ENCODE measurements around the gene PERCC1.

PERCC1 gene

GRCh38 chr16:1430759-1431496 lies at the start of gene PERCC1:
PERCC1 (plus strand) TSS chr16:1431078; CDS start chr16:1432594, 1,516 bp downstream.
- DNase-seq = no peak

GRCh38 chr16:1381612-1382406 lies 49.1 kb upstream of the PERCC1 start:
- DNase-seq = no peak

DNA sequence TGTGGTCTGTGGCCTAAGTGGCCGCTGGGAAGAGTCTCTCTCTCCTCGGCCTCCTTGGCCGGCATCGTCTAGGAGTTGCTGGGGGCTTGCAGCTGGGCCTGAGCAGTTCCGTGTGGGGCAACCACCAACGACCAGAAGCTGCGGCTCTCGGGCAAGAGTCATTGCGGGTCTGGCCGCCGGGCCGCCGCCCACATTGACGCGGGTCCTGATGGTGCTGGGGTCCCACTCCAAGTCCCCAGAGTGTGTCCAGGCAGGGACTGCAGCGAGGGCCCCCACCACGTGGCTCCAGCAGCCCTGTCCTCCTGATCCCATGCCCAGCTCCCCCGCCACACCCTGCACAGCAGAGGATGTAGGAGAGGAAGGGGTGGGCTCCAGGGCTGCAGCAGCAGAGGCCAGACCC lies 47.3 kb upstream of the PERCC1 start:
- no peak for DNase-seq

- no peak for DNase-seq
Measured at GRCh38 chr16:1385232-1385631, 45.6 kb upstream of the PERCC1 start.

DNA sequence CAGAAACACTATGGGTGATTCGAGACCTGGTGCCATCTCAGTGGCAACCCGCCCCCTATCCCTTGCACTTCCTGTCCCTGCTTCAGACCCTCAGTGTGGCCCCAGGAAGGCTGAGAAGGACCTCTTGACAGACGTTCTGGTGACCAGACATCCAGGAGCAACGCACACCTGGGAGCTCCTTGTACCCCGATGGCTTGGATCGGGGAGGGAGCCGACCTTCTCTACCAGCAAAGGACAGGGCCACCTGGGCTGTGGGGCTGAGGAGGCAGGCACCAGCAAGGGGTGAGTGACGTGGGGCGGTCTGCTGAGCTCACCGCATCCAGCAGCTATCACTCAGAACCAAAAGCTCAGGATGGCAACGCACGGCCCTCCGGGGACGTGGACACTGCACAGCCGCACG lies 43.5 kb upstream of the PERCC1 start:
- DNase-seq = no peak

DNA sequence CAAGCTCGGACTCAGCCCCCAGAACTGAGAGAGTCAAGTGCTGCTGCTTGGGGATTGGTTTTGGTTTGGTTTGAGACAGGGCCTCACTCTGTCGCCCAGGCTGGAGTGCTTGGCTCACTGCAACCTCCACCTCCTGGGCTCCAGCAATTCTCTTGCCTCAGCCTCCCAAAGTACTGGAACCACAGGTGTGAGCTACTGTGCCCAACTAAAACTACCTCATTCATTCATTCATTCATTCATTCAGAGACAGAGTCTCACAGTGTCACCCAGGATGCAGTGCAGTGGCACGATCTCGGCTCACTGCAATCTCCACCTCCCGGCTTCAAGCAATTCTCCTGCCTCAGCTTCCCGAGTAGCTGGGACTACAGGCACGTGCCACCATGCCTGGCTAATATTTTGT lies 41.1 kb upstream of the PERCC1 start:
- no peak for DNase-seq

- DNase-seq = no peak
Measured at GRCh38 chr16:1390239-1390779, 40.6 kb upstream of the PERCC1 start.

DNA sequence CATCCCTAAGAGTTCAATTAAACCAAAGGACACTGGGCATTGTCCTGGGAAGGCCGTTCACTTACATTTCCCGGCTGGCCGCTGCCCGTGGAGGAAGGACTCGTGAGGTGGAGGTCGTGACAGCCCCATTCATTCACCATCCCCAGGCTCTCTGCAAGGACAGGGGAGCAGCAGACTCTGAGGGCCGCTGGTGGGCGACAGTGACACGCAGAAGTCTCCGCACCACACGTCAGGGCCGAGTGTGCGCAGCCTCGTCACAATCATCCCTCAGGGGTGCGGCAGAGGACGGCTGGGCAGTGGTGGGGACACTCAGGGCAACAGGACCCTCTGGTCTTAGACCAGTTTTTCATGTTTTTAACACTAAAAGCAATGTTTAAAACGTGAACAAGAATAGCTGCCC lies 38.1 kb upstream of the PERCC1 start:
- no peak for DNase-seq

DNA sequence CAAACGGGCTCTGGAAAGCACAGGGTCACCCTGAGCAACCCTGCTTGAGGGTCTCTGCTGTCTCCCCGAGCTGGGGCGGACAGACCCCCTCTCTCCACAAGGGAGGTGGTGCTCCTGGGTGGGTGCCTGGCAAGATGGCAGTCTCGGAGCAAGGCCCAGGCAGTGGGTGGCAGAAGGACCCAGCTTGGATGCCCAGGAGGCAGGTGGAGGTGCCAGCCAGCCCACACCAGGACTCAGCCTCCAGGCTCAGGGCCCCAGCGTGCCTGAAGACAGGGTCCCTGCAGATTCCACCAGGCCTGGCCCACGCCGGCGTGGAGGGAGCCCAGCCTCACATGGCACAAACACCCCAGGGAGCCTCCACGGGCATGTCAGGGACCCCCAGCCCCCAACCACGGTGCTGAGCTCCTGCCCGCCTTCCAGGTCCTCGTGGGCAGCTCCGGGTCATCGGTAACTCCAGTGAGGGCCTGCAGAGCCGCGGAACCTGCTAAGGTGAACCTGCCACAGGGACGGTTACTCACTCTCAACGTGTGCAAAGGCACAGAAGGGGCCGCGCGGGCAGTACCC lies 37.2 kb upstream of the PERCC1 start:
- DNase-seq = no peak

DNA sequence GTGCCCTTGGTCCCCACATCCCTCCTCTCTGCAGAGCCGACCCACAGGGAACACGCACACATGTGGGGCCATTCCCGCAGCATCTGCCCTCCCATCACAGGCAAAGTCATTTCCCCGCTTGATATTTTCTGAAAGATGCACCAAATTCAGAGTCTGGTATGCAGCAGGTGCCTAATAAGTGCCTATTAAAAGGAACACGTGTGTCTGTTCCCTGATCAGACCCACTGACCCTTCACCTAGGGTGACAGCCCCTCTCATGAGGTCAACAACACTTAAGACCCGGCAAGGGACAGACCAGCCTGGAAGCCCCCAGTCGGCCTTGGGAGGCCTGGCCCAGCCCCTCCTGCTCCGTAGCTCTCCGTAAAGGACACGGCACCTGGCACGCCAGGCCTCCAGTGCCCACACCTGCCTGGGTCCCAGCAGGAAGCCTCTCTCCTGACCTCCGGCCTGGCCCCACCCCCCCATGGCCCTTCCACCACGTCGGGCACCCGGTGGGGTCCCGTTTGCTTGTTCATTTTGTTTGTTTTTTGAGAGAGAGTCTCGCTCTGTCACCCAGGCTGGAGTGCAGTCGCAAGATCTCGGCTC lies 36.4 kb upstream of the PERCC1 start:
- DNase-seq = no peak

DNA sequence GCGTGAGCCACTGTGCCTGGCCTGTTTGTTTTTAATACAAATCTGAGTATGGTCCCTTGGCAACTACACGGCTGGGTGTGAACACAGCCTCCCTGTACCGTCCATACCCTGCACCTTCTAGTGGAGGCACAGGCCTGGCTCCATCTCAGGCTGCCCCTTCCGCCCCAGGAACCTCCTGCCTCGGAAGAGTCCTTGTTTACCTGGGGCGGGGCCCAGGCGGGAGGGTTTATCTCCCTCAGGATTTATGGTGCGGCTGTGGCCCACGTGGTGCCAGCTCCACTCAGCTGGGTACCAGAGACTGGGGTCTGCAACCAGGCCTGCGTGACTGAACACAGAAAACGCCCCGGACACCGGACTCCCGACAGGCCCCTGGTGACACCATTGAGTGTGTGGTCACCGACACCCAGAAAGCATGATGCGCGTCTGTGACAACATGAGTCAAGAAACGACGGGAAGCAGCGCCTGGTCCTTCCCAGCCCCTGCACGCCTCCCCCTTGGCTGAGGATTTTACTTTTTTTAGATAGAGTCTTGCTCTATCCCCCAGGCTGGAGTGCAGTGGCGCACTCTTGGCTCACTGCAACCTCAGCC lies 35.3 kb upstream of the PERCC1 start:
- no peak for DNase-seq

- DNase-seq = no peak
Measured at GRCh38 chr16:1397779-1398178, 33.1 kb upstream of the PERCC1 start.

- no peak for DNase-seq
Measured at GRCh38 chr16:1398351-1398750, 32.5 kb upstream of the PERCC1 start.

DNA sequence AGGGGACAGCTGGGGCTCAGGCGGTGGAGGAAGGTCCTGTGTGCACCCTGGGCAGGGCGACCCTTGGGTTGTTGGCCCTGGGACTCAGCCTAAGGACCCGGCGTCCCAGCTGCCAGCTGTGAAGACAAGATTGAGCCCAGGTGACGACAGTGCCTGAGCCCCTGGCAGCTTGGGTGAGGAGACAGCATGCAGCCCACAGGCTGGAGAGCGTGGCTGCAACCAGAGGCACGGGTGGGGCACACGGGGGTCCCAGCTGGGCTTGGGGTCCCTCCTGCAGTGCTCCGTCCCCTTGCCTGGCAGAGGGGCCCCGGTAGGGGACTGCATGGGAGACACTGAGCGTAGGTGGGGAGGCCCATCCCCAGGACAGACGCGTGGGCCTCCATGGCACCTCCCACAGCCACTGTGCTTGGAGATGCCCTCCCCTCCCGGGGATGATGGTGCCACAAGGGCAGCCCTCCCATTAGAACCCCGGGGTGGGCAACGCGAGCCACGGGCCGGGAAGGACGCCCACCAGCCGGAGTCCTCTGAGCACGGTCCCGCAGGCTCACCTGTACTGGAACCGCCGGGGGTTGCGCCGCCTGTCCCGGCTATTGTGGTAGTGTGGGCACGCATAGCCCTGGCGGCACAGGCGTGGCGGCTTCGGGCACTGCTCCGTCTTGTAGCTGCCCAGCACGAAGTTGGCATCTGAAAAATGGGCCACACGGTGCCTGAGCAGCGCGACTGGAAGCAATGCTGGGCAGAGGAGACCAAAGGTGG lies 31.9 kb upstream of the PERCC1 start:
- no peak for DNase-seq

DNA sequence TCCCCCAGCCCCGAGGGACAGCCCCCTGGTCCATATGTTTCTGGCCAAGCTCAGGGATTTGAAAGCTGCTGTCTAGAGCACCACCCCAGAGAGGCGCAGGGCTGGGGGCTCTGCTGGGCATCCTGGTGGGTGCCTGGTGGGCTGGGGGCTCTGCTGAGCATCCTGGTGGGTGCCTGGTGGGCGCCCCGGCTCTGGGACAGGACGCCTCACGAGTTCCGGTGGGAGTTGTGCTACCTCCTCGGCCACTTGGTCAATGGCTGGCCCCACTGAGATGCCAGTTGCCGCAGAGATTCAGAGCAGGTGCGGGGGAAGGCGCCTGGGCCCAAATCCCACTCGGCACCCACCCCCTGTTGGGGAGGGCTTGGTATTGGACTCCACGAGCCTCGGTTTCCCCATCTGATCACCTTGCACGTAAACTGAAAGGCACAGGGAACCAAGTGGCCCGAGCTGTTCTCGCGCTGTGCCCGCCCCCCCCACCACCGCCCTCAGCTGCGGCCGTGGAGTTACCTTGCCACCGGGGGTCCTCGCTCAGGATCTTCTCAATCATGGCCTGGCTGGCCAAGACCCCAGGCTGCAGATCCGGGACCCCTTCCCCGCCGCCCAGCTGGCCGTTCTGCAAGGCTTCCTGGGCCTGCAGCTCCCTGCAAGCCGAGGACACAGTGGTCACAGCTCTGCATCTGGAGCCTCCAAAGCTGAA lies 29.7 kb upstream of the PERCC1 start:
- no peak for DNase-seq

GRCh38 chr16:1401758-1402154 lies 29.1 kb upstream of the PERCC1 start:
- DNase-seq = no peak

- DNase-seq = no peak
Measured at GRCh38 chr16:1403036-1403435, 27.8 kb upstream of the PERCC1 start.

GRCh38 chr16:1403733-1404132 lies 27.1 kb upstream of the PERCC1 start:
- no peak for DNase-seq

DNA sequence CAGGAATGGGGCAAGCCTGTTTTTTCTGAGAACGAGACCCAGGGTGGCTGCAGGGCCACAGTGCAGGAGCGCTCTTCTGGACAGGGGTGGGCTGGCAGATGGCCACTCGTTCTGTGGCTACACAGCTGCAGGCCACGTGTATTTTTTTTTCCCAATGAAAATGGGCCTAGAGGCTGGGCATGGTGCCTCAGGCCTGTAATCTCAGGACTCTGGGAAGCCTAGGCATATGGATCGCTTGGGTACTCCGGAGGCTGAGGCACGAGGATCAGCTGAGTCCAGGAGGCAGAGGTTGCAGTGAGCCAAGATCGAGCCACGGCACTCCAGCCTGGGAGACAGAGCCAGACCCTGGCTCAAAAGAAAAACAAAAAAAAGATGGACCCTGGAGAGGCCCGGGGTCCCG lies 23.1 kb upstream of the PERCC1 start:
- DNase-seq = no peak

- peak; percentile 60 for DNase-seq
Measured at GRCh38 chr16:1408171-1408837, 22.6 kb upstream of the PERCC1 start.

- no peak for DNase-seq
Measured at GRCh38 chr16:1412847-1413246, 18.0 kb upstream of the PERCC1 start.

Measured in GF-D8 (cell line).